ENCODE measurements around the gene PIEZO1. TPM values are rescaled to one million over a fixed set of nuclear protein-coding genes. Genes with fewer than 3 reads are reported as not detected.

PIEZO1 gene
- total RNA-seq, 1 donor from 2014 or later, result 247 TPM

- TF ChIP-seq CTCF (IDR thresholded peaks at IDR 0.05; ENCODE audit: insufficient read depth, low read depth, low read length) (no peak), EZH2 (IDR thresholded peaks at IDR 0.05; ENCODE audit: insufficient read depth, low read length) (no peak)
- FAIRE-seq (no peak), DNase-seq (ENCODE audit: low read depth) (no peak)
- no peak overlapping the region for H3K27ac Mint-ChIP-seq (ENCODE audit: unreplicated experiment)
- no peak overlapping the region for H3K4me2 ChIP-seq (ENCODE audit: low read length)
- H3K9me3 ChIP-seq (ENCODE audit: insufficient read depth, low read depth, low read length), result no peaks in the 10 kb centered on the region
- no peaks in the 10 kb centered on the region for H3K36me3 ChIP-seq (ENCODE audit: insufficient read depth, low read length)
- H3K9ac ChIP-seq (ENCODE audit: low read length), result no peak overlapping the region
- no peaks in the 10 kb centered on the region for H3K79me2 ChIP-seq (ENCODE audit: insufficient read depth, low read length)
- no peaks in the 10 kb centered on the region for H4K20me1 ChIP-seq (ENCODE audit: insufficient read depth, low read length)
- H3K4me1 ChIP-seq (ENCODE audit: insufficient read depth, low read length), result no peaks in the 10 kb centered on the region
- H2AFZ ChIP-seq (ENCODE audit: low read depth, low read length), result no peak overlapping the region
- no peak overlapping the region for H3K27ac ChIP-seq (ENCODE audit: low read depth, low read length)
- no peaks in the 10 kb centered on the region for H3K4me1 Mint-ChIP-seq (ENCODE audit: low read depth, unreplicated experiment)
- no peak overlapping the region for H3K4me3 ChIP-seq (ENCODE audit: insufficient read depth, low read depth, low read length)
- no peaks in the 10 kb centered on the region for H3K27me3 ChIP-seq (ENCODE audit: insufficient read depth, low read length)
- no peaks in the 10 kb centered on the region for H3K9me3 Mint-ChIP-seq (ENCODE audit: unreplicated experiment)
- peaks cover 4% of the 10 kb centered on the region for H3K36me3 Mint-ChIP-seq (ENCODE audit: low read depth, unreplicated experiment)
- H3K4me3 Mint-ChIP-seq (ENCODE audit: unreplicated experiment), result no peak overlapping the region
- H3K27me3 Mint-ChIP-seq (ENCODE audit: low read depth, unreplicated experiment), result peaks cover 22% of the 10 kb centered on the region
Observed at GRCh38 chr16:88694221-88695087, 90.6 kb downstream of the PIEZO1 start.

GRCh38 chr16:88693420-88694177, 91.4 kb downstream of the PIEZO1 start:
- H3K9me3 Mint-ChIP-seq (ENCODE audit: unreplicated experiment), result no peaks in the 10 kb centered on the region
- H3K4me3 Mint-ChIP-seq (ENCODE audit: unreplicated experiment), result no peak overlapping the region
- no peaks in the 10 kb centered on the region for H3K79me2 ChIP-seq (ENCODE audit: insufficient read depth, low read length)
- H3K27ac Mint-ChIP-seq (ENCODE audit: unreplicated experiment), result no peak overlapping the region
- peaks cover 31% of the 10 kb centered on the region for H3K27me3 Mint-ChIP-seq (ENCODE audit: low read depth, unreplicated experiment)
- FAIRE-seq (no peak), DNase-seq (ENCODE audit: low read depth) (no peak)
- H3K27me3 ChIP-seq (ENCODE audit: insufficient read depth, low read length), result no peaks in the 10 kb centered on the region
- no peak overlapping the region for H3K27ac ChIP-seq (ENCODE audit: low read depth, low read length)
- H3K9ac ChIP-seq (ENCODE audit: low read length), result no peak overlapping the region
- H3K4me1 Mint-ChIP-seq (ENCODE audit: low read depth, unreplicated experiment), result no peaks in the 10 kb centered on the region
- no peaks in the 10 kb centered on the region for H4K20me1 ChIP-seq (ENCODE audit: insufficient read depth, low read length)
- no peaks in the 10 kb centered on the region for H3K4me1 ChIP-seq (ENCODE audit: insufficient read depth, low read length)
- no peaks in the 10 kb centered on the region for H3K9me3 ChIP-seq (ENCODE audit: insufficient read depth, low read depth, low read length)
- H3K4me3 ChIP-seq (ENCODE audit: insufficient read depth, low read depth, low read length), result no peak overlapping the region
- H3K36me3 ChIP-seq (ENCODE audit: insufficient read depth, low read length), result no peaks in the 10 kb centered on the region
- peaks cover 4% of the 10 kb centered on the region for H3K36me3 Mint-ChIP-seq (ENCODE audit: low read depth, unreplicated experiment)
- no peak overlapping the region for H2AFZ ChIP-seq (ENCODE audit: low read depth, low read length)
- H3K4me2 ChIP-seq (ENCODE audit: low read length), result no peak overlapping the region
- TF ChIP-seq CTCF (IDR thresholded peaks at IDR 0.05; ENCODE audit: insufficient read depth, low read depth, low read length) (no peak), EZH2 (IDR thresholded peaks at IDR 0.05; ENCODE audit: insufficient read depth, low read length) (no peak)

Measured in astrocyte (in vitro differentiated cells and primary cell).